HT1080 (cell line): ENCODE measurements around the gene TWNK. TPM values are rescaled to one million over a fixed set of nuclear protein-coding genes. Genes with fewer than 3 reads are reported as not detected.

Experiments
- DNase-seq: peaks from one replicate; pipeline ENCODE4 v3.0.0-alpha.2; 2015; ENCODE audit warnings: low read depth
- polyA plus RNA-seq, 2 experiments: library from polyadenylated mRNA; depleted of rRNA; stranded (reverse); fragments of >200 nt; gene quantifications; 2 replicates each; pipeline ENCODE4 v1.2.3, GENCODE V29; 2015
- total RNA-seq: library from RNA; depleted of rRNA; stranded (reverse); fragments of >200 nt; shearing (Covaris generic); gene quantifications from 2 replicates; pipeline ENCODE4 v1.2.3, GENCODE V29; 2014; rRNA removed

The TWNK gene
- total RNA-seq: 29.8 and 35.9 TPM in 2 replicates
- 23.1 and 25.3 TPM in 2 replicates for polyA plus RNA-seq (2015; cell fraction: cytosol; rRNA removed)
- polyA plus RNA-seq (2015; cell fraction: nucleus; rRNA removed): 32.6 and 36.7 TPM in 2 replicates

DNA sequence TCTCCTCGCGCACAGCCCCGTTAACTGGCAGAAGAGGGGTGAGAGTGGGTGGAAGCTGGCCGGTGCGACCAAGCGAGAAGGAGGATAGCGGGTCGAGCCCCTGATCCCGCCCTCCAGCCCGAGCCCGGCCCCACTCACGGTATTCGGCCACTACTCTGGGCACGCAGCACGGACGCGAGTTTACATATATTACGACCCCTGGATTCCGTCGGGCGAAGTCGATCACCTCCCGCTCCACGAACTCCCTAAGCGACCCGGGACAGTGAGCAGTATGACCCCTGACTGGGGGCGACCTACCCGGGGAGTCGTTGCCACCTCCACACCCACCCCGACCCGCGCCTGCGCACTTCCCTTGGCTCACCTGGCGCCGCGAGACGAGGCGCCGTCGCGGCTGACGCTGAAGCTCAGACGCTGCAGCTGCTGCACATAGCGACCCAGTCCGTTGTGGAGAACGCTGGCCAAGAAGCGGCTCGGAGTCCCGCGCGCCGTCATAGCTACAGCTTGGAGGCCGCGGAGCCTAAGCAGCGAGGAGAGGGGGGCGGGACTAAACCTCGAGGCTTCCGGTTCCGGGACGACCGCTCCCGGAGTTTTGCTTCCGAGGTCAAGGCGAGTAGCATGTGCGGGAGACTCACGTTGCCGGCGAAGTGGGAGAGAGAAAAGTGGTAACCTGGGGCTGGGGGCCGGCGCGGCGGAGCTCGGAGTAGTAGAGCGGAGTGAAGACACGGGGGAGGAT lies at the start of gene TWNK, which contains the start of gene MRPL43:
Gene TWNK (plus strand): TSS at position 592 of the 733 bp plus-strand sequence. CDS start 668 bp downstream, outside the sequence.
Gene MRPL43 (minus strand): TSS at position 546 of the 733 bp plus-strand sequence. CDS start 54 bp downstream, at position 492.
- peak; percentile 75 for DNase-seq

DNA sequence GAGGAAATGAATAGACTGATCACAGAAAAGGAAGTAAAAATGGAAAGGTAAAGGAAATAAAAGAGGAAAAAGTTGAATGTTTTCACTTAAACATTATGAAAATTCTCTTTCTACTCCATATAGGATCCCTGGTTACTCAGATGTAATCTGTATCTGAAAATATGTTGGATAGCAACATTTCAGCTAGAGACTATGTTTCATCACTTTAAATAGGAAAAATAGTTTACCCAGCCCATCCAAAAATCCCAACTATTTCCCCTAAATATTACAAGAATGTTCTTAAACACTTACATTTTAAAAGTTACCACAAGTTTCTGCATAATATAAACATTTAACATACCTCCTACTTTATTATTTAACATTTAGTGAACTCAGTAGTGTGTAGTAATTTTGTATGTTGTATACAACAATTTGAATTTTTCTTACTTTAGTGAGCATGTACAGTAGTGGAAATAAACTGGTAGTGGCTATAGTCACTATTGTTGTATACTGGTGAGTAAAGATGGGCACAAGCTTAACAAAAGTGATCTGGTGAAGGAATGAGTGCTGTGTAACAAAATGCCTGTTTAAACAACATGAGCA lies 47.5 kb upstream of the TWNK start:
- no peak for DNase-seq

DNA sequence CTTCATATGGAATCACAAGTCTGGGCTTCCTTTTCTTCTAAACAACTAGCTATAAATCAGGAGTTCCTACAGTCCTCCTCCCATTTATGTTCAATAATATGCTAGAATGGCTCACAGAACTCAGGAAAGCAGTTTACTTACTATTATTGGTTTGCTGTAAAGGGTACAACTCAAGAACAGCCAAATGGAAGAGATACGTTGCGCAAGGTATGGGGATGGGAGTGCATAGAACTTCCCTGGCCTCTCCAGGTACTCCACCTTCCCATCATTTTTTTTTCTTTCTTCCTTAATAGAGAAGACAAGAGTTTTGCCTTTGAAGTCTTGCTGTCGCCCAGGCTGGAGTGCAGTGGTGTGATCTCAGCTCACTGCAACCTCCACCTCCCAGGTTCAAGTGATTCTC lies 45.1 kb upstream of the TWNK start:
- DNase-seq: no peak

DNA sequence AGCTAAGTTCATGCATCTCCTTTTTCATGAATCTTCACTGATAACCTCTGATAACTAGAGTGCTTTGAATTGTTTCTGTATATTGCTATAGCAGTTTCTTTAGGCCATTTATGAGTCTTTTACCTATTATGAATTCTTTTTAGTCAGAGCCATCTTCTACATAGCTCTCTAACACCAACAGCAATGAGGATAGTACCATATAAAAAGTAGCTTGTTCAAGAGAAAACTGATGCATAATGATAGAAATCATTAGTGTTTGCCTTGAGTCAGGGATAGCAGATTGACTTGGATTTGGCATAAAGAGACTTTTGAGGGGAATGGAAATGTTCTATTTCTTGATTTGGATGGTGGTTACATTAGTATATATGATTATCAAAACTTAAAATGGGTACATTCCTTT lies 43.8 kb upstream of the TWNK start:
- DNase-seq: no peak

DNA sequence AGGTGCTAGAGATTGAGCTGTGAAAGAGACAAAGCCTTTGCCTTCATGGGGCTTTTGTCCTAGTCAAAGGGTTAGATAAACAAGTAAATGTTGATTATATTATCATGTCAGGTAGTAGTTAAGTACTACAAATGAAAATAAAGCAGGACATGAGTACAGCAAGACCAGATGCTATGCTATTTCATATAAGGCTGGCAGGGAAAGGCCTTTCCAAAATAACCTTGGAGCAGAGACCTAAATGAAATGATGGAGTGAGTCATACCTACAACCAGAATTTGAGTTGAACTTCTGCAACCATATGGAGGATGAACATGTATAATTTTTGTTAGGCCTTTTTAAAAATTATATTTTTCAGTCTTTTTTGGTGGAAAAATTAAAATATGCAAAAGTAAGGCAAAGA lies 41.6 kb upstream of the TWNK start:
- DNase-seq: no peak

DNA sequence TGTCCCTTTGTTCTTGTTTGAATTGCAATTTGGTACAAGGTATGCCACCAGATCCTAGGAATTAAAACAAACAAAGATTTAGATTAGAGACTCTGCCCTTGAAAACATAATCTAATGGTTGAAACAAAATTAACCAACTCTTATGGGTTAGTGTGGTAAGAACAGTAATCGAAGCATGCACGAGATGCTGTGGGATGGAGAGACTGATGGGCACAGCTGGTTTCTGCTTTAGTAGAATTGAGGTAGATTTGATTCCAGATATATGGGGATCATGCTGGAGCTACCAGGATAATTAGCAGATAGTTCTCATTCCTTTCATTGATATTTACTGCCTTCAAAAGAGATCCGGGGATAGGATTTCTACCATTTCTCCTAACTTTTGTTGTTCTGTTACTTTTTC lies 38.4 kb upstream of the TWNK start:
- DNase-seq: no peak

DNA sequence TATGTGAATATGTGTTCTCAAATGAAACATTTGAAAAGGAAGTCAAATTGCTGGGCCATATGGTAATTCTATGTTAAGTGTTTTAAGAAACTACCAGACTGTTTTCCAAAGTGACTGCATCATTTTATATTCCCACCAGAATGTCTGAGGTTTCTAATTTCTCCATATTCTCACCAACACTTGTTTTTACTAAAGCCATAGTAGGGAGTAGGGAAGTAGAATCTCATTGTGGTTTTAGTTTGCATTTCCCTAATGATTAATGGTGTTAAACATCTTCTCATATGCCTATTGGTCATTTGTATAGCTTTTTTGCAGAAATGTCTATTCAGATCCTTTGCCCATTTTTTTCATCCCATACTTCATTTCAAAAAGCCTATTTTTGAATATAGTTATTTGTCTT lies 27.1 kb upstream of the TWNK start:
- no peak for DNase-seq

DNA sequence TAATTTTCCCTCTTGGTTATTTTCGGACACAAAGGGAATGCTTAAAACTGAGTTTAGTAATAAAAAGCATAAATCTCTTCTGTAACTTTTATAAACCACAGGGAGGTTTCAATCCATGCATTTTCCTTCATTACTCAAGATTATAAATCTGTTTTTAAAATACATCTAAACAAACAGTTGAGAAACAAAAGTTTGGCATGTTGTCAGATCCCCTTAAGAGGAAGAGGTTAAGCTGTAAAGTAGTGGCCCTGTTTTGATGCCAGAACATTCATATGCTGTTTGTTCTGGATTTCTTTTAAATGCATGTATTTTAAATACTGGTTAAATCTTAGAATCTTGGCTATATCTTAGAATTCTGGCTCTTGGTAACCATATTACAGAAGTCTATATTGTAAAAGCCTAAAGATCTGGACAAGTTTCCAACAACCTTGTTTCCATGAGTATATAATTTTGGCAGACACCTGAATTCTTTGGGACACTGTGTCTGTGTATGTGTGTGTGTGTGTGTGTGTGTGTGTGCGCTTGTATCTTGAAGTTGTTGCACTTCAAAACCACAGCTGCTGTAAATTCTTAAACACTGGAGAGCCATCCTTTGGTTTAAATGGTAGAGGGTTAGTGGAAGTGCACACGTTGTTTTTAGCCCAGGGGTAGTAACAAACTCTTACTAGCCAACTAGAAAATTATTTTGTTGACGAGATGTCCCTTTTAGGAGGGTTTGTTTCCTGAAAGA lies 24.8 kb upstream of the TWNK start:
- DNase-seq: no peak

DNA sequence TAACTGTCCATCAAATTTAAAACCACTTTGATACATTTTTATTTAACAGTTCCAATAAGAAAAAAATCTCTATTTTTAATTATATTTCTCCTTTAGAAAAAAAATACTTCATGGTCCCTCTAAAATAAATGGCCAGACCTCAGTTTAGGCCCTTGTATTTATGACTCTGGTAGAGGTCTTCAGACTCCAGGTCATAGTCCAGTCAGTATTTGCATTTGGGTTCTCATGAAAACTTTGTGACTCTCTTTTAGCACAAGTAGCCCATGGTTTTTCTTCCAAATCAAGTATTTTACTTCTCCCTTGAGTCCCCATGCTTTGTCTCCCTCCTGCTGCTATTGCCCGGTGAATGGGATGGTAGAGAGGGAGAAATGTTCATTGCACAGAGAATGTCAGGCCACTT lies 23.5 kb upstream of the TWNK start:
- no peak for DNase-seq

DNA sequence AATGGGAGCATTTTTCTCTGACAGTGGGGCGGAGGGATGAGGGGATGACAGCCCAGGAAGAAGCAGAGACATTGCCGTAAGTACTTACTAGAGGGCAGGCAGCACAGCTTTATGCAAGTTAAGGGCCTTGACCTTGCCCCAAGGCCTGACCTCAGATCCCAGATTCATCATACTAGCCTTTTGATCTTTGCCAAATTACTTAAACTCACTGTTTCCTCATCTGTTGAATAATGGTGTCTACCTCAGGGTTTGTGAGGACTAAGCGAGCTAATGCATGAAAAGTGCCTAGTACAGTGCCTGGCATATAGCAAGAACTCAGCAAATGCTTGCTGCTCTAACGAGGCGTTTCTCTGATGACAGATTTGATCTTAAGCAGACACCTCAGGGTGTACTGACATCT lies 21.5 kb upstream of the TWNK start:
- DNase-seq: no peak

DNA sequence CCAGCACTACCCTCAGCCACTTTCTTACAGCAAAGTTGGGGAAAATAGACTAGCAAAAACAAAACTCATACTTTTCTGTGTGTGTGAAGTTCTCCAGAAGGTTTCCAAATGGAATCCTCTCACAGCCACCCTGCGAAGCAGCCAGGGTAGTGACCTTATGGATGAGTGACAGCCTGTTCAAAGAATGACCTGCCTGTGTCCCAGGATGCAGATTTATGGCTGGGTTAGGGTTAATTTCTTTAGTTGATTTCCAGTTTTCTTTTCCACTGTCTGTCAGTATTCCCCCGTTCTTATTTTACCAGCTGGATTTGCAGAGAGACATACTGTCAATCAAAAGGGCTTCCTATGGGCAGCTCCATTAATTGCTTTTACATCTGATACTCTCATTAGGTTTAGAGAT lies 20.5 kb upstream of the TWNK start:
- no peak for DNase-seq

DNA sequence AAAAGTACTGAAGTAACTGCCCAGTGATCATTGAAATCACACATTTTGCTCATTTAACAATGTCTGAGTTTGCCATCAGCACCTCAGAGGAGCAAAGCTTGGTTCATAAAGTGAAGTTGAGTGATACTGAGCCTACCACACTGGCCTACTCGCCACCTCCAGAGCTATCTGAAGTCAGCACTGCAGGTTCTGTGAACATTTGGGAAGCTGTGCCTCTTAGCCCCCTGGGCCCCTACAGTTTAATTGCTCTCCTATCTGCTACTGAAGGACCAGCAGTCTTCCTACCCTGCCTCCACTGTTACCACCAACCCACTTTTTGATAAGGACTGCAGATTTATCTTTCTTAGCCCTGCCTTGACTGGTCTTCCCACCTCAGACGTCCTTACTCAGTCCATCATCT lies 20.0 kb upstream of the TWNK start:
- no peak for DNase-seq

DNA sequence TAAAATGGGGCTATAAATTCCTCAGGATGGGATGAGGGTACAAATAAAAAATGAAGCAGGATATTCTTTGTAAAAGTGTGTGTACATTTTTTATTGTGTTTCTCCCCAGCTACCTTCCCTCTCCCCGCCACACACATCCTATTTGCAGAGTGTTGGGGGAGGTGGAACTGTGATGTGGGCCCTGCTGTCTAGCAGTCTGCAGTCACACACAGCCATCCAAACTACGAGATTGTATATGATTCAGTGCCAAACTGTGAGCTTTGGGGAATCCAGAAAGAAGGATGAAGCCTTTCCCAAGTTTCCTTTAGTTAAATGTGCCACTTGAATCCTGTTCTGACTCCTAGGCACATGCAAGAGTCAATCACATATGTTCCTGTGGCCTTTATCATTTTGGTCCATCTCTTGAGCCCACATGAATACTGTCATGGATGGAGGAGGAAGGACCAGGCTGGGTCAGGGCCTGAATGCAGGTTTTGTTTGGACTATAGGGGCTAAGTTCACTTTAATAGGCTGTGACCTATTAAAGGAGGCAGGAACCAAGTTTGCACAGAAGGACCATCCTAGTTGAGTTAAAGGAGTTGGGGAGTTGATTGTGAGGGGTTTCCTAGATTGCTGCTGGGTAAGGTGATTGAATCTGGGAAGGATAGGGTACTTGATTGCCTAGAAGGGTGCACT lies 19.1 kb upstream of the TWNK start:
- DNase-seq: no peak

DNA sequence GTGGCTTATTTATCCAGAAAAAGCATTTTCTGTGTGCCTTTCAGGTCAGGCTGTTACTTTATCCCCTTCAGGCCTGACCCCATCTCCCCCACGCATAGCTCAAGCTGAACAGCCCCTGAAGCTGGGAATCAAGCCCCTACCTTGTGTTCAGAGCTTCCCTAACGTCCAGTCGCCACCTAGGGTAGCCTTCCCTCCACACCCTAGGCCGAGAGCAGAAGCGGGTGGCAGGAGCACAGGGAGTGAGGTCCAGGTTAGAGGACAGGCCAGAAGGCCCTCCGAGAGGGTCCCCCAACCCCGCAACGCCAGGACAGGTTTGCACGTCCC lies 18.5 kb upstream of the TWNK start:
- no peak for DNase-seq

DNA sequence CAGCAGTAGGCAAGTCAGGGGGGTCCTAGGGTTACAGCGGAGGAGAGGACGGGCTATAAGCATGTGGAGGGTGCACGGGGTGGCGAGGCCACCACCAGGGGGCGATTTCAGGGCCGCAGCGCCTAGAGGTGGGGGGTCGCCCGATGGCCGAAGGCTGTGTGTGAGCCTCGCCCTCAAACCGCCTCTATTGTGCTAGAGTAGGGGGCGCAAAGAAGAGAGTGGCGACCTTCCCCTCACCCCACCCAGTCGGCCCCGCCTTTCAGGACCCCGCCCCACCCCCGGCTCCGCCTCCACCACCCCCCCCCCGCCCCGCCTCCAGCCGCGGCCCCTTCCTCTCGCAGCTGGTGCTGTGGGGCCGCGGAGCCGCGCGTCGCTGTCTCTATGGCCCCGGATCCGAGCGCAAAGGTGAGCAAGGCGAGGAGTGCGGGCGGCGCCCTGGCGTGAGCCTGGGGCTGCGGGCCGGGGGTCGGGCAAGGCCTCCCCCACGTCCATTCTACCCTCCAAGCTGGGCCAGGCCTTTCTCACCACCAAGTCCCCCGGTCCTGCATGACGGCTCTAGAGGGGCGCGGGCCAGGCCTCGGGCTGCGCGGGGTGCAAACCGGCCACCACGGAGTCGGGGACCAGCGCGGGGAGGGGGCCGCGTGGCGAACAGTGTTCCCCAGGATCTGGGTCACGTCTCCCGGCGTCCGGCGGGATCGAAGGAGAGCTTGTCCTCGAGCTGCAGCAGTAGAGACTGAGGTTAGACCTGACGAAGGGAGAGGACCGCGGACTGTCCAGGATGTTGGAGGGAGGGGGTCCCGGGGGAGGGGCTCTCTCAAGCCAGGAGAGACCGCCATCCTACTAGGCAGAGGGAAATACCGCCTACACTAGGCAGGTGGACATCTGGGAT lies 17.9 kb upstream of the TWNK start, which contains the start of gene SEMA4G:
Gene SEMA4G (plus strand): TSS at position 318 of the 889 bp plus-strand sequence. CDS start 3,409 bp downstream, outside the sequence.
- peak; percentile 31 for DNase-seq

DNA sequence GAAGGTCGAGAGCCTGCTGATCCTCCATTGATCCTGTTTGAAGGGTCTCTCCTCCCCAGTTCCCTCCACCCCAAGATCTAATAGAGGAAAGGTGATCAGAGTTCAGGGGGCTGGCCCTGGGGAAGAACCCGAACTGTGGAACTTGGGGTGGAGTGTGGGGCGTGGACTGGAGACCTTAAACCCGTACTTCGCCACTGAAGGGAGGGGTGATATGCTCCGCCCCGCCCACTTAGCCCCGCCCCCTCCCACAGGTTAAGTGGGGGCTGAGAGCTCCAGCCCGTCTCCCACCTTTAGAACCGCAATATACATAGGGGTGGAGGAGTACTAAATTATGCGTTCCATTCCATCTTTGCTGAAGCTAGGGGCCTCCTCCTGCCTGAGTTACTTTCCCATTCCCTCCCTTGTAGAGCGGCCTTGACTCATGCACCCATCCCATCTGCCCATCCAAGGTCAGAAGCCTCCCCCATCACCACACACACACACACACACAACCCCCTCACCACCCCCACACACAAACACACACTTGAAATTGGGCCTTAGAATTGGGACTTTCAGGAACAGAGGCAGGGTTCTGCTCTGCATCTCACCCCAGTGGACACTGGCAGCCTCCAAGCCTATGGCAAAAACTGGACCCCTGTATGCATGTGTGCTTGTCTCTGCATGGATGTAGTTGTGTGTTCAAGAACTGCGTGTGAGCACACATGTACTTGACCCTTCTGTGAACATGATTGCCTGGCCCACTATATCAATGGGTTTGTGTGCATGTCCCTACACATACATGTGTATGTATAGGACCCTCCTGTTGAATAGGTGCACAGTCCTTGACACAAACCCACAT lies 17.0 kb upstream of the TWNK start:
- DNase-seq: no peak

DNA sequence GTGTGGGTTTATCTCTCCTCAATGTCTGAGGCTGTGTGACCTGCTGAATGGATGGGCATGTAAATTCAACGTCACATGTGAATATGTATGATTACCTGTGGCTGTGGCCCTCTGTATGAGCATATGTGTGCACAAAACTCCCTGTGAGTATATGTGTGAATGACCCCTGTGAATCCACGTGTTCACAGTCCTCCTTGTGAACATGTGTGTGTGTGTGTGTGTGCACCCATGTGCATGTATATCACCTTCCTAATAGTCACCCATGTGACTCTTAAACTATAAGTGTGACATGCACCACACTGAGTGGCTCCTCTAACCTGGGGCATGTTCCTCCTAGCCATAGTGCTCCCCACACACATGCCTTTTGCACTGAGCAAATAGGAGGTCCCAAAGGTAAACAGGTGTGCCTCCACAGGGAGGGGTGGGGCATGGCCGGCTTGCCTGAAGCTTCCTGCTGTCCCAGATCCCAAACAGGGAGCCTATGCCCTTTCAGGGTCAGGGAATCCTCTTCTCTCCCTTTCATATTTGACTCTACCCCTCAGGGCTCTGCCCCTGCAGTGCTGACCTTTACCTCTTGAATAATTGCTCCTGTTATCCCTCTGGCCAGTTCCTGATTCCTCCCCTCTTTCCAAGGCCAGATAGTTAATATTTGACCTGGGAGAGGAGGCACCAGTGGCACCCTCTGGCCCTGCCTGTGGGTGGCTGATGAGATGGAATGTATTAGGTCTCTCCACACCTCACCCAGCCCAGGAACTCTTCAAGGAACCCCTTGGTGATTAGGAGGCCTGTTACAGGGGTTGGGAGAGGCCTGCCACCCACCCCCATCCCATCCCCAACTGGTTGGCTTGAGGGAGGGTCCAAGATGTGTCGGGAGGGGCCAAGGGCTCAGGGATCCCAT lies 16.2 kb upstream of the TWNK start:
- DNase-seq: no peak

DNA sequence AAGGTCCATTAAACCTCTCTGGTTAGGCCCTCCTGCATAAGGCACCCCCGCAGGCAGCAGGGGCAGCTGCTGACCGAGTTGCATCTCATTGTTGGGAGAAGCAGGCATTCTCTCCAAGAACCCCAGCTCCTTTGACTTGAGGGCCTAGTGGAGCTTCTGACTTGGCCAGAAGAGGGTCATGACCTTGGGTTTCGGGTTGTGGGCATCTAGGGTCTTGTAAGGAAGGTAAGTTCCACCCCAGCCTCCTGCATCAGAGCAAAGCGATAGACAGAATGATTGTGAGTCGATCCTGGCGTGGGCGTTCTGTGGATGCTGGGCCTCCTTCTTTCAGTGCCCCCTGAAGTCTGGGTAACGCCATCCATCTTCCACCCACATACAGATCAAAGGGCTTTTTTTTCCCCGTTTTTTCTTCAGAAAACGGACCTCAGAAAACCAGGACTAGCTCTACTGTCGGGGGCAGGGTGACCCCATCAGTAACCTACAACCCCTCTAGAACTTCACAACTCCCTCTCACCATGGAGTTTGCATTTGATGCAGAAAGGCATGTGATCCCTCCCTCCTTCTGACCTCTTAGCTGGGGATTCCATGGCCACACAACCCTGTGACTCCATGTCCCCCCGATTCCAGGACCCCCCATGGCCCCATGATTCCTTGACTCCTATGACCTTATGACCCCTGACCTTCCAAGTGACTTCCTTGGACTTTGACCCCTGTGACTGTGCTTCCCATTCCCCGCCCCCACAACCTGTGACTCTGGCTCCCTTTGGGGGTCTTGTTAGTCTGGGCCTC lies 15.0 kb upstream of the TWNK start:
- DNase-seq: no peak
